GM23338 (cell line): ENCODE data around the gene FARP1. TPM values are rescaled to one million over a fixed set of nuclear protein-coding genes. Genes with fewer than 3 reads are reported as not detected.
A peak's percentile ranks its signal among the peaks of the same experiment; 100 is the strongest.

Experiments
- ATAC-seq: fragments of 200-7000 bp; cut with Tn5 transposase; 3 replicates; pipeline ENCODE4 v1.9.1; 2020
- DNase-seq: peaks from one replicate; pipeline ENCODE4 v3.0.0-alpha.2; 2015; ENCODE audit warnings: low spot score
- H2AFZ ChIP-seq: fragments of 200-600 bp; sonication (generic); 2 replicates; pipeline ENCODE4 v1.8.0; 2016; ENCODE audit warnings: antibody characterized with exemption, mild to moderate bottlenecking, moderate library complexity
- H3F3A ChIP-seq: fragments of 200-600 bp; sonication (generic); replicated peaks from 2 replicates; pipeline ENCODE4 v1.8.0; 2017; ENCODE audit warnings: antibody characterized with exemption, mixed run types, low read depth
- H3K27ac ChIP-seq: fragments of 200-600 bp; sonication (generic); 2 replicates; pipeline ENCODE4 v1.6.1; 2016; ENCODE audit warnings: low read depth
- H3K27me3 ChIP-seq: fragments of 200-600 bp; sonication (generic); 2 replicates; pipeline ENCODE4 v1.8.0; 2016; ENCODE audit warnings: mild to moderate bottlenecking, mixed run types, moderate library complexity; ENCODE audit not compliant: insufficient read depth
- H3K36me3 ChIP-seq: fragments of 200-600 bp; sonication (generic); 2 replicates; pipeline ENCODE4 v1.8.0; 2016; ENCODE audit warnings: mild to moderate bottlenecking; ENCODE audit not compliant: insufficient read depth
- H3K4me1 ChIP-seq: fragments of 200-600 bp; sonication (generic); 2 replicates; pipeline ENCODE4 v1.8.0; 2016; ENCODE audit warnings: mild to moderate bottlenecking, moderate library complexity; ENCODE audit not compliant: insufficient read depth
- H3K4me2 ChIP-seq: fragments of 200-600 bp; sonication (generic); 2 replicates; pipeline ENCODE4 v1.7.1; 2017; ENCODE audit warnings: mixed run types
- H3K4me3 ChIP-seq: fragments of 200-600 bp; sonication (generic); 2 replicates; pipeline ENCODE4 v1.6.1; 2016; ENCODE audit warnings: mixed run types
- H3K79me2 ChIP-seq: fragments of 200-600 bp; sonication (generic); replicated peaks from 2 replicates; pipeline ENCODE4 v1.8.0; 2017; ENCODE audit warnings: mild to moderate bottlenecking; ENCODE audit not compliant: insufficient read depth
- H3K9me2 ChIP-seq: fragments of 200-600 bp; sonication (generic); 2 replicates; pipeline ENCODE4 v1.8.0; 2017; ENCODE audit not compliant: insufficient read depth
- H4K20me1 ChIP-seq: fragments of 200-600 bp; sonication (generic); replicated peaks from 2 replicates; pipeline ENCODE4 v1.8.0; 2017; ENCODE audit warnings: mild to moderate bottlenecking; ENCODE audit not compliant: insufficient read depth
- H3K27ac Mint-ChIP-seq: 2 replicates; pipeline ENCODE4 v1.8.0; 2020; ENCODE audit warnings: inconsistent platforms, mild to moderate bottlenecking, moderate library complexity, mixed read lengths
- H3K27me3 Mint-ChIP-seq: 3 replicates; pipeline ENCODE4 v1.8.0; 2022; ENCODE audit warnings: low read depth, mild to moderate bottlenecking, moderate library complexity, mixed read lengths, inconsistent platforms; ENCODE audit not compliant: insufficient read depth, poor library complexity
- H3K36me3 Mint-ChIP-seq: 3 replicates; pipeline ENCODE4 v1.8.0; 2021; ENCODE audit warnings: low read depth, mild to moderate bottlenecking, inconsistent platforms, moderate library complexity, mixed read lengths
- H3K4me1 Mint-ChIP-seq: 3 replicates; pipeline ENCODE4 v1.8.0; 2020; ENCODE audit warnings: mild to moderate bottlenecking, inconsistent platforms, mixed read lengths
- H3K4me3 Mint-ChIP-seq: 3 replicates; pipeline ENCODE4 v1.8.0; 2021; ENCODE audit warnings: moderate library complexity, mild to moderate bottlenecking, inconsistent platforms, mixed read lengths
- H3K9me3 Mint-ChIP-seq: 3 replicates; pipeline ENCODE4 v1.8.0; 2020; ENCODE audit warnings: moderate library complexity, mild to moderate bottlenecking, inconsistent platforms, mixed read lengths
- CREB1 ChIP-seq: fragments of 250-450 bp; sonication (Bioruptor Pico); IDR thresholded peaks from 2 replicates; pipeline ENCODE4 v1.5.0; 2020; ENCODE audit warnings: low read depth, mild to moderate bottlenecking, moderate library complexity
- ETS1 ChIP-seq: IDR thresholded peaks from 2 replicates; pipeline ENCODE4 v1.6.1; 2016; ENCODE audit warnings: antibody characterized with exemption
- EZH2phosphoT487 ChIP-seq: fragments of 200-600 bp; sonication (generic); IDR thresholded peaks from one replicate; pipeline ENCODE4 v1.8.1; 2018; ENCODE audit warnings: antibody characterized with exemption; ENCODE audit not compliant: unreplicated experiment
- NANOG ChIP-seq: IDR thresholded peaks from 2 replicates; pipeline ENCODE4 v1.6.1; 2016; ENCODE audit warnings: antibody characterized with exemption, borderline replicate concordance
- POLR2AphosphoS5 ChIP-seq: IDR thresholded peaks from 2 replicates; pipeline ENCODE4 v1.6.1; 2016; ENCODE audit warnings: antibody characterized with exemption, low read depth
- STAT1 ChIP-seq: IDR thresholded peaks from one replicate; pipeline ENCODE4 v1.6.1; 2016; ENCODE audit warnings: antibody characterized with exemption; ENCODE audit not compliant: unreplicated experiment
- ZNF114 ChIP-seq: fragments of 250-450 bp; sonication (Bioruptor Pico); IDR thresholded peaks from 2 replicates; pipeline ENCODE4 v1.5.0; 2020; ENCODE audit warnings: mild to moderate bottlenecking, moderate library complexity
- ZNF331 ChIP-seq: fragments of 250-450 bp; sonication (Bioruptor Pico); IDR thresholded peaks from 2 replicates; pipeline ENCODE4 v1.5.0; 2020; ENCODE audit warnings: low read depth, mild to moderate bottlenecking, moderate library complexity
- ZNF462 ChIP-seq: fragments of 250-450 bp; sonication (Bioruptor Pico); IDR thresholded peaks from 2 replicates; pipeline ENCODE4 v1.5.0; 2020; ENCODE audit warnings: mild to moderate bottlenecking, moderate library complexity
- polyA plus RNA-seq: library from polyadenylated mRNA; unstranded; fragments of >200 nt; fragmentation: Nextera tagmentation; extraction: Ambion mirVana; gene quantifications from 2 replicates; pipeline ENCODE4 v1.2.1, GENCODE V29; 2016
- total RNA-seq: library from RNA; depleted of rRNA; stranded (reverse); fragments of >200 nt; shearing (Covaris generic); gene quantifications from 2 replicates; pipeline ENCODE4 v1.2.3, GENCODE V29; 2014

Gene FARP1
- total and polyA plus RNA-seq, 2 experiments from 2014 or later, result 53.6 to 82.5 TPM

- H3K27me3 Mint-ChIP-seq, result peaks cover 34% of the 10 kb centered on the region
- Histone ChIP-seq H3K4me3 (peak overlapping the region; percentile 77), H3K9me2 (peaks cover 5% of the 10 kb centered on the region; the same call in 1 of the 2 replicates), H2AFZ (peak overlapping the region; percentile 98), H4K20me1 (peaks cover 9% of the 10 kb centered on the region), H3K4me2 (peak overlapping the region; percentile 93), H3K27ac (no peak overlapping the region), H3K4me1 (peaks cover 24% of the 10 kb centered on the region), H3K36me3 (no peaks in the 10 kb centered on the region), H3K79me2 (peaks cover 30% of the 10 kb centered on the region), H3K27me3 (peaks cover 31% of the 10 kb centered on the region), H3F3A (peaks cover 11% of the 10 kb centered on the region; the same call in 1 of the 2 replicates)
- H3K27ac Mint-ChIP-seq, result no peak overlapping the region
- H3K4me3 Mint-ChIP-seq, result peak overlapping the region; percentile 80
- ATAC-seq (peak; percentile 34), DNase-seq (peak; percentile 66)
- H3K36me3 Mint-ChIP-seq, result no peaks in the 10 kb centered on the region; the same call in 1 of the 3 replicates
- peaks cover 26% of the 10 kb centered on the region for H3K4me1 Mint-ChIP-seq
- TF ChIP-seq EZH2phosphoT487 (no peak), NANOG (no peak), ZNF331 (no peak), POLR2AphosphoS5 (no peak), ZNF462 (no peak), STAT1 (no peak), ETS1 (no peak), ZNF114 (CRISPR knock-in tag) (no peak), CREB1 (CRISPR knock-in tag) (no peak)
- no peaks in the 10 kb centered on the region for H3K9me3 Mint-ChIP-seq
These were observed 1.1 kb upstream of the FARP1 start for GRCh38 chr13:98141509-98142379.
